Stimulated activated CD8-positive, alpha-beta memory T cell treated with anti-CD3 and anti-CD28 coated beads, Interleukin-4, amount 100 ng/mL, for 24 hours (primary cell): ENCODE measurements around the gene FDXR.
A peak's percentile ranks its signal among the peaks of the same experiment; 100 is the strongest.

Experiments
- DNase-seq: peaks from one replicate; pipeline ENCODE4 v3.0.0-alpha.2; 2020; ENCODE audit warnings: low read depth

FDXR gene

DNA sequence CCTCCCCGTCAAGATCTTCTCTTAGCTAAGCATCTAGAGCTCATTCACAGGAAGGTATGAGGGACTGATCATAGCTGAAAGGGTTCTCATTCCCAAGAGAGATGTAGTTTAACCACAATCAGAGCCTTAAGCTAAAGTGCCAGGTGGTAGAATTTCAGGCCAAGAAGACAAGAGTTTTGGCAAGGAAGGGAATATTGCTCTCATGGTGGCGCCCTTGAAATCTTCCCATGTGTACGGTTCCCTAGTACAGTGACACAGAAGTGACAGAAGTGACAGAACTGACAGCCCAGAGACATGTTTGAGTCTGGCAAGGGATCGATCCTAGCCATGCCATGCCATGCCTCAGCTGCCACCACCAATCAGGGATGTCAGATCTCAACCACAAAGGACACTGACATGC, 15.6 kb downstream of the FDXR start:
- no peak for DNase-seq

GRCh38 chr17:74856112-74856511, 16.7 kb downstream of the FDXR start:
- DNase-seq, result no peak

DNA sequence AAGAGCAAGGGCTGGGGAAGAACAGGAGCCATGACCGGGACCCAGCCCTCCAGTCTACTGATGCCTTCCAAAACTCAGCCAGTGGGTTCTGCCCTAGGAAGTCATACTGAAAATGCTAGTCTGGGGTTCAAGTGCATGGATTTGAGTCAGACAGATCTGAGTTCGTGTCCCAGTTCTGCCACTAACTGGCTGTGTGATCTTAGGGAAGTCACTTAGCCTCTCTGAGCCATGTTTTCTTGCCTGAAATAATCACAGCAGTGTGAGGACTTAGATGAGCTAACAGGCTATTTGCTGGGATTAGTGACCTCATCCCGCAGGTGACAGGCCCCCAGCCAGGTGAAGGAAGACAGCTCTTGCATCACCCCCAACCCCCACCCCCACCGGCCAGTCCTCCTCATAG, 17.5 kb downstream of the FDXR start:
- no peak for DNase-seq

GRCh38 chr17:74854792-74855191, 18.0 kb downstream of the FDXR start:
- DNase-seq, result no peak

- no peak for DNase-seq
These were observed 19.1 kb downstream of the FDXR start for GRCh38 chr17:74853669-74854068.

GRCh38 chr17:74853048-74853397, 19.8 kb downstream of the FDXR start:
- DNase-seq, result no peak

DNA sequence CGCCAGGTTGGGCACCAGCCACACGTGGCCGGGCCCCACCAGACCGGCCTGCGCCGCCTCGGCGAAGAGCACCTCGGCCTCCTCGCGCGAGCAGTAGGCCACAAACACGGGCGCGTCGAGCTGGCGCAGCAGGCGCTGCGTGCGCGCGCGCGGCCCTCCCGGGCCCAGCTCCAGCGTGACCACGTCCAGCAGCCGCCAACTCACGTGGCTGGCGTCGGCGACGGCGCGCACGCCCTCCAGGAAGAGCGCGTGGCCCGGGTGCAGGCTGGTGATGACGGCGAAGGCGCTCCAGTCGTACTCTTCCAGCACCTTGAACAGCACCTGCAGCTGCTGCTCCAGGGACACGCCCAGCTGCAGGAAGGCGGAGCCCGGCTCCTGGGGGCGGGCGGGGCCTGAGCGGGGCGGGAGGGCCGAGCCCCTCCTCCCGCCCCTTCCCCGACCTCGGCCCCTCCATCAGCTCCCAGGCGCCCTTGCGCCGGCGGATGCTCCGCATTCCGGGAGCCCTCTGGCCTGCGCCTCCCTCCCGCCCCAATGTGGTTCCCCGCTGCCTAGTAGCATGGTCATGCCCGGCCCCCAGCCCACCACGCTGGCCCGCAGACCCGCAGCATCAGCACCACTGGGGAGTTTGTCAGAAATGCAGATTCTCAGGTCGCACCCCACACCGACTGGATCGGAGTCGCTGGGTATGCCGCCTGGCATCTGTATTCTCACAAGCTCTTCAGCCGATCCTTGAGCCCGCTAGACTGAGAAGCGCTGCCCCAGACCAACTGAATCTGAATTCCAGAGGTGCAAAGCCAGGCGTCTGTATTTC, 20.4 kb downstream of the FDXR start:
- peak; percentile 26 for DNase-seq

DNA sequence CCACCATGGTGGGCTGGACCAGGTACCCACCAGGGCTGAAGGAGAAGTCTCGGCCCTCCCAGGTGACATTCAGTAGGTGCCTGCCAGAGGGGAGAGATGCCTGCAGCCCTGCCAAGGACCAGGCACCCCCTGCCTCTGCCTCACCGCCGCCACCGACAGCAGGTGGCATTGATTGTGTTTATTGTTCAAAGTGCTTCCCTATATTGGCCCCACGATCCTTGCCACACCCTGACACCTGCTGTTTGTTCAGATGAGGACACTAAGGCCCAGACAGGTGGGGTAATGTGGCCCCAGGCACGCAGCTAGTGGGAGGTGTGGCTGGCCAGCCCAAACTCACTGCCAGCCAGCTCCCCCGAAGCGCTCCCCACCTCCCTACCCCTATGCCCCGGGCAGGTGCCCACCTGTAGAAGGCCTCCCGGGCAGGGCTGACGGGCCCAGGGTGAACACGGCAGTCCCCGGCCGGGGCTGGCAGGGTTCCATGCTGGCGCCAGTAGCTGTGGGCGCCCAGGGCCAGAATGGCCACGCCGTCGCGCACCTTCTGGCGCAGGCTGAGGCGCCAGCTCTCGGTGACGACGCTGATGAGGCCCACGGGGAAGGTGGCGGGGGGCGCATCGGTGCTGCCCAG, 21.1 kb downstream of the FDXR start:
- DNase-seq, result no peak

DNA sequence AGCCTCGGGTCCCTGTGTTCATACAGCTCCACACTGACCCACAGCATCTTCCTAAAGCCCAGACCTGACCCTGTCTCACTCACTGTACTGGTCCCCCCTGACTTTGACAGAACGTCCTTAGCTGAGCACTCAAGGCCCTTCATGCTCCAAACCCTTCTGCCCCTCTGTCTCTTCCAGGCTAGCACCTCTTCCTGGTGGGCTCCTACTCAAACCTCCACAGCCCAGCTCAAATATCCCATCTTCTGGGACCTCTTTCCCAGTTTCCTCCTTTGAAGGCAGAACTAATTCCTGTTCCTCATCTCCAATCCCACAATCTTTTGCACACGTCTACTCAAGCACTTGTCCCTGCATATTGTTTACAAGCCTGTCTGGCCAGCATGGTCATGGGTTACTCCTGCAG, 21.9 kb downstream of the FDXR start:
- DNase-seq, result no peak

- DNase-seq, result no peak
These were observed 22.5 kb downstream of the FDXR start for GRCh38 chr17:74850310-74850709.

- no peak for DNase-seq
These were observed 24.0 kb downstream of the FDXR start for GRCh38 chr17:74848656-74849399.

- DNase-seq, result no peak
These were observed 26.2 kb downstream of the FDXR start for GRCh38 chr17:74846621-74847020.

DNA sequence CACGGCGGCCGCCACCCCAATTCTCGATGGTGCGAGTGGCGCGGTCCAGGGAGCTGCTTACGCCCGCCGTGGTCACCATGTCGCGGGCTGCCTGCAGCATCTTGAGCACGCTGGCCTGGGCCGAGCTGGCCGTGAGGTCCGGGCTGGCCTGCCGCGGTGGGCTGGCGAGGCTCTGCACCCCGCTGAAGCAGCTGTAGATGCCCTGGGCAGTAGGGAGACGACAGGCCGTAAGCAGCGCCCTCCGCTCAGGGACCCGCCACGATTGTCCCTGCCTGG, 29.5 kb downstream of the FDXR start:
- DNase-seq, result no peak

DNA sequence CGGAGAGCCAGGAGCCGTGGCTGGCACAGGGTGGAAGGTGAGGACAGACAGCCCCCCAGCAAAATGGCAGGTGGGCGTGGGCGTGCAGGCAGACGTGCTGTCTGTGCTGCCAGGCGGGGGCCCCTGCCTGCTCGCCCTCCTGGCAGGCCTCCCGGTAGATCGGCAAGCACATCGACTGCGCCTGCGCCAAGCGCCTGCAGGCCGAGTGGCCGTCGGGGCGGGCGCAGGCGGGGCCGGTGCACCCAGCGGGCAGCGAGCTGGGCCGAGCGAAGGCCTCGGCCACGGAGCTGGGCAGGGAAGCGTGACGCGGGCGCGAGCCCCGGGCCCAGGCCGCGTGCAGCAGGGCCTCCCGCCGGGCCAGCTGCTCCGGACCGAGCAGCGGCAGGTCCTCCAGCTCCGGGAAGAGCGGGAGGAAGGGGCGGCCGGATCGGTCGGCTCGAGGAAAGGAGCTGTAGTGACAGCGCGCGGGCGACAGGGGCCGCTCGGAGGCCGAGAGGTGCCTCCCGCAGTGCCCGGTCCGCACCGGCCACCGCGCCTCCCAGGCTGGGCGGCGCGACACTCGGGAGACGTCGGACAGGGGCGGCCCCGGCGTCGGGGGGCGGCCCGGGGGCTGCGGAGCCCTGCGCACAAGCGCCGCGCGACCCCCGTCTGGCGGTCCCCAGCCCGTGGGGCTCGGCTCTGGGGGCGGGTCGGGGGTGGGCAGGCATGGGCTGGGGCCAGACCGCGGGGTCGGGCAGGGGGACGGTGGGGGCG, 30.0 kb downstream of the FDXR start:
- DNase-seq, result no peak

DNA sequence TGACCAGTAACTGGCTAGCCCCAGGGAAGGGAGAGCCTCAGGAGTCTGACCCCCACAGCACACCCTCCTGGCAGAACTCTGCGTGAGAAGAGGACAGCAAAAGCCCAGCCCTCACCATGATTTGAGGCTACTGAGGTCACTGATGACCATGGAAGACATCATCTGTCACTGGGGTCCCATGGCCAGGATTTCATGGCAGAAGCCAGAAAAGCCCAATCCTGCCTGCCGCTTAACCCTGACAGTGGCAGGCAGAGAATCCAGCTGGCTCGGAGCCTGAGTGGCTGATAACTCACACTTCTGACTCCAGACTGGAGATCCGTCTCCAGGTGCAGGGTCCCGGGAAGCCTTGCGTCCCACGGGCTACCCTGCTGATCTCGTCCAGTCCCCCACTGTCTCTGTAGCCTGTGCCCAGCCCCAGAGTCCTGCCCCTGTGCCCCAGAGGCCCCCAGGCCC, 30.6 kb downstream of the FDXR start:
- no peak for DNase-seq

- DNase-seq, result no peak
These were observed 31.7 kb downstream of the FDXR start for GRCh38 chr17:74840989-74841666.

- no peak for DNase-seq
These were observed 32.6 kb downstream of the FDXR start for GRCh38 chr17:74839990-74840852.

- DNase-seq, result no peak
These were observed 34.5 kb downstream of the FDXR start for GRCh38 chr17:74838274-74838673.

- no peak for DNase-seq
These were observed 35.9 kb downstream of the FDXR start for GRCh38 chr17:74836691-74837467.

GRCh38 chr17:74836191-74836590, 36.6 kb downstream of the FDXR start:
- no peak for DNase-seq
